K562 (cell line): ENCODE data around the gene SYMPK. TPM values are rescaled to one million over a fixed set of nuclear protein-coding genes. Genes with fewer than 3 reads are reported as not detected.

Source experiments
- ATAC-seq: fragments of 200-7000 bp; cut with Tn5 transposase; 3 replicates; pipeline ENCODE4 v1.9.1; 2020; ENCODE audit warnings: moderate library complexity
- BruUV-seq: library from RNA; stranded (reverse); fragments of 400-500 nt; replicated peaks from 2 replicates; lab custom pipeline; 2021; lab: Mats Ljungman, UMichigan
- CTCF ChIA-PET: fragments of 300-600 bp; formaldehyde crosslinking; extraction: SDS; loops from one replicate; lab custom pipeline; 2021; ENCODE audit warnings: low intra/inter-chr PET ratio; lab: Yijun Ruan, JAX
- POLR2A ChIA-PET: fragments of 300-600, 350-650 bp; sonication (Branson Sonifier 250); formaldehyde crosslinking; extraction: SDS; loops from one replicate; lab custom pipeline; 2021; ENCODE audit warnings: antibody characterized with exemption, inconsistent platforms; lab: Yijun Ruan, JAX
- DNase-seq, 4 experiments: peaks; one replicate each; pipeline versions ENCODE4 v3.0.0 to v3.0.0-alpha.2; 2011 to 2018; ENCODE audit warnings: low spot score in 3 of 4, mixed read lengths in 3 of 4; ENCODE audit errors: extremely low read depth in 1 of 4
- FAIRE-seq: peaks from 2 replicates; lab custom pipeline; 2011; peaks lifted over from hg19 to GRCh38; lab: Jason Lieb, UNC
- H2AFZ ChIP-seq: 2 replicates; pipeline ENCODE4 v1.6.0; 2011; ENCODE audit warnings: low read depth, low read length, control low read depth, inconsistent platforms
- H3K27ac ChIP-seq: fragments of 200-600 bp; 3 replicates; pipeline ENCODE4 v1.8.0; 2011; ENCODE audit warnings: low read depth, mild to moderate bottlenecking, control low read depth, inconsistent platforms, low read length, moderate library complexity, mixed read lengths; ENCODE audit errors: extremely low read depth
- H3K27me3 ChIP-seq, 2 experiments: fragments of 300-600 bp in 1 of 2; 2 replicates in 1 of 2; 3 replicates in 1 of 2; pipeline versions ENCODE4 v1.6.0 to v1.8.0; 2011; ENCODE audit warnings: inconsistent platforms in 2 of 2, low read length in 2 of 2, mild to moderate bottlenecking in 1 of 2, mixed read lengths in 1 of 2, moderate library complexity in 1 of 2; ENCODE audit not compliant: control insufficient read depth in 2 of 2, insufficient read depth in 2 of 2
- H3K36me3 ChIP-seq: fragments of 300-600 bp; 3 replicates; pipeline ENCODE4 v1.8.0; 2011; ENCODE audit warnings: mild to moderate bottlenecking, low read length, inconsistent platforms; ENCODE audit not compliant: control insufficient read depth, insufficient read depth
- H3K4me1 ChIP-seq, 2 experiments: fragments of 200-600 bp in 1 of 2; replicated peaks in 1 of 2; 2 replicates in 1 of 2; 3 replicates in 1 of 2; pipeline versions ENCODE4 v1.5.1 to v1.8.0; 2011; ENCODE audit warnings: inconsistent platforms in 2 of 2, low read length in 2 of 2, mild to moderate bottlenecking in 1 of 2, mixed read lengths in 1 of 2, moderate library complexity in 1 of 2; ENCODE audit not compliant: control insufficient read depth in 2 of 2, insufficient read depth in 2 of 2
- H3K4me2 ChIP-seq: 2 replicates; pipeline ENCODE4 v1.6.1; 2011; ENCODE audit warnings: low read length, control low read depth, inconsistent platforms, mixed read lengths; ENCODE audit not compliant: insufficient read depth
- H3K4me3 ChIP-seq: fragments of 200-600 bp; sonication (generic), shearing (Covaris generic); 2 replicates; pipeline ENCODE4 v1.5.1; 2016; ENCODE audit warnings: control low read depth, inconsistent platforms
- H3K79me2 ChIP-seq: fragments of 200-600 bp; 3 replicates; pipeline ENCODE4 v1.8.0; 2011; ENCODE audit warnings: low read length, inconsistent platforms; ENCODE audit not compliant: control insufficient read depth, insufficient read depth
- H3K9ac ChIP-seq, 2 experiments: 2 replicates each; pipeline versions ENCODE4 v1.6.0 to v1.6.1; 2011; ENCODE audit warnings: low read depth in 2 of 2, low read length in 2 of 2, control low read depth in 1 of 2, inconsistent platforms in 1 of 2, mild to moderate bottlenecking in 1 of 2, mixed read lengths in 1 of 2; ENCODE audit not compliant: insufficient read depth in 1 of 2
- H3K9me1 ChIP-seq: one replicate; pipeline ENCODE4 v1.6.0; 2011; ENCODE audit warnings: inconsistent platforms, mild to moderate bottlenecking, low read length, moderate library complexity; ENCODE audit not compliant: control insufficient read depth, insufficient read depth
- H3K9me3 ChIP-seq: replicated peaks from 2 replicates; pipeline ENCODE4 v1.5.1; 2011; ENCODE audit warnings: low read depth, low read length, inconsistent platforms; ENCODE audit not compliant: control insufficient read depth, insufficient read depth
- H4K20me1 ChIP-seq: replicated peaks from 2 replicates; pipeline ENCODE4 v1.6.1; 2011; ENCODE audit warnings: low read length, inconsistent platforms, mixed read lengths; ENCODE audit not compliant: control insufficient read depth, insufficient read depth
- CSDE1 ChIP-seq, 2 experiments: fragments of 450-650 bp; IDR thresholded peaks; 2 replicates each; pipeline ENCODE4 v1.6.1; 2016; ENCODE audit warnings: mild to moderate bottlenecking in 1 of 2
- DDX20 ChIP-seq: fragments of 450-650 bp; IDR thresholded peaks from 2 replicates; pipeline ENCODE4 v1.6.1; 2016; ENCODE audit warnings: missing genetic modification characterization, low read depth, mild to moderate bottlenecking, missing compliant biosample characterization, moderate library complexity
- DPF2 ChIP-seq: fragments of 450-650 bp; IDR thresholded peaks from 2 replicates; pipeline ENCODE4 v1.6.1; 2016
- KDM1A ChIP-seq, 2 experiments: fragments of 450-650 bp; IDR thresholded peaks; 2 replicates each; pipeline ENCODE4 v1.6.1; 2016; ENCODE audit warnings: mild to moderate bottlenecking in 2 of 2
- L3MBTL2 ChIP-seq: fragments of 450-650 bp; IDR thresholded peaks from 2 replicates; pipeline ENCODE4 v1.6.1; 2016; ENCODE audit warnings: mild to moderate bottlenecking, moderate library complexity
- LEF1 ChIP-seq: fragments of 450-650 bp; IDR thresholded peaks from 2 replicates; pipeline ENCODE4 v1.6.1; 2016; ENCODE audit warnings: mild to moderate bottlenecking
- NFATC3 ChIP-seq: fragments of 450-650 bp; IDR thresholded peaks from 2 replicates; pipeline ENCODE4 v1.6.1; 2017; ENCODE audit warnings: mild to moderate bottlenecking
- SMAD2 ChIP-seq: fragments of 150-350 bp; IDR thresholded peaks from 2 replicates; pipeline ENCODE4 v1.6.1; 2014; ENCODE audit warnings: low read depth, mild to moderate bottlenecking, low read length
- ZNF561 ChIP-seq: fragments of 450-650 bp; formaldehyde crosslinking; conservative IDR thresholded peaks from 2 replicates; pipeline ENCODE4 v1.4.0; 2020; ENCODE audit warnings: mild to moderate bottlenecking, moderate library complexity
- ZNF764 ChIP-seq: fragments of 250-450 bp; sonication (Bioruptor Pico); IDR thresholded peaks from 2 replicates; pipeline ENCODE4 v1.4.0; 2020; ENCODE audit warnings: low read depth, mild to moderate bottlenecking, moderate library complexity
- ZNF766 ChIP-seq: fragments of 200-800 bp; sonication (Bioruptor generic); conservative IDR thresholded peaks from 2 replicates; pipeline ENCODE4 v1.6.1; 2016; ENCODE audit warnings: missing genetic modification characterization, missing compliant biosample characterization
- WGBS: fragments of 100-300 bp; shearing (Covaris generic); methylation state at CpG from one replicate; pipeline ENCODE4 v1.1.6; 2016; ENCODE audit warnings: low coverage, mixed read lengths; ENCODE audit not compliant: insufficient coverage; ENCODE audit errors: missing lambda C conversion rate; 5-methylcytosine and 5-hydroxymethylcytosine counted together
- in situ Hi-C: fragments of 300-500 bp; cut with MboI; formaldehyde crosslinking; loops from 4 replicates; pipeline ENCODE4 v1.15.0; 2018; ENCODE audit warnings: inconsistent platforms, mixed read lengths
- intact Hi-C: fragments of 100-400 bp; cut with micrococcal nuclease; formaldehyde crosslinking; loops from 2 replicates; pipeline ENCODE4 v1.14.2; 2022
- polyA plus RNA-seq, 8 experiments: library from polyadenylated mRNA; depleted of rRNA in 4 of 8; stranded (reverse) in 5 of 8; unstranded in 3 of 8; fragments of >200 nt; fragmentation: Nextera tagmentation in 2 of 8; fragmentation: Illumina TruSeq in 1 of 8; extraction: Ambion mirVana in 2 of 8; extraction: Trizol in 1 of 8; gene quantifications; 2 replicates each; pipeline versions ENCODE4 v1.2.1 to v1.2.3, GENCODE V29; 2011 to 2014; ENCODE audit warnings: inconsistent platforms in 1 of 8, missing spikeins in 1 of 8
- total RNA-seq, 7 experiments: library from RNA; depleted of rRNA in 6 of 7; stranded (reverse); fragments of >200 nt in 6 of 7; fragmentation: Illumina TruSeq in 2 of 7; extraction: Trizol in 2 of 7; gene quantifications; 2 replicates each; pipeline versions ENCODE4 v1.2.1 to v1.2.3, GENCODE V29; 2011 to 2021; ENCODE audit warnings: low replicate concordance in 1 of 7
- TF ChIP-seq, protein P1 (sequence below): fragments of 450-650 bp; IDR thresholded peaks from 2 replicates; pipeline ENCODE4 v1.6.1; 2016
- TF ChIP-seq, protein P2 (sequence below): fragments of 250-450 bp; sonication (Bioruptor Pico); IDR thresholded peaks from 2 replicates; pipeline ENCODE4 v1.4.0; 2020

SYMPK gene
- total and polyA plus RNA-seq, 9 of the 15 experiments (the other 6 are each of a cell fraction or from before 2014, with no cell fraction given), result 0.73 to 95.5 (median 58.4) TPM

DNA sequence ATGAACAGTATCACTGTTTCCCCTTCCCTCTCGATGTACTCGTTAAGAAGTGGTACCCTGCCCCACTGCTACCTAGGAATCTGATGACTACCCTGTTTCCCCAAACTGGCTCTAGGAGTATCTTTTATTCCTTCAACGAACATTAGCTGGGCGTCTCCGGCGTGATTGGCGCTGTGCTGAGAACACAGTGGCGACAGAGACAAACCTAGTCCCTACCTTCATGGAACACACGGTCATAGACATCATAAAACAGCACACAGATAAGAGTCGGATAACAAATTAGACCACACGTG lies 730 bp downstream of the SYMPK start (continued):
- 0 out of 2 replicates have a peak, but pooled peaks have one; percentile 24 for TF ChIP-seq ZNF766 (CRISPR knock-in tag)
- no peak for TF ChIP-seq DDX20
- TF ChIP-seq NFATC3, result 0 out of 2 replicates have a peak, but pooled peaks have one; percentile 32
- no peak for TF ChIP-seq DPF2
- TF ChIP-seq, protein P1, sequence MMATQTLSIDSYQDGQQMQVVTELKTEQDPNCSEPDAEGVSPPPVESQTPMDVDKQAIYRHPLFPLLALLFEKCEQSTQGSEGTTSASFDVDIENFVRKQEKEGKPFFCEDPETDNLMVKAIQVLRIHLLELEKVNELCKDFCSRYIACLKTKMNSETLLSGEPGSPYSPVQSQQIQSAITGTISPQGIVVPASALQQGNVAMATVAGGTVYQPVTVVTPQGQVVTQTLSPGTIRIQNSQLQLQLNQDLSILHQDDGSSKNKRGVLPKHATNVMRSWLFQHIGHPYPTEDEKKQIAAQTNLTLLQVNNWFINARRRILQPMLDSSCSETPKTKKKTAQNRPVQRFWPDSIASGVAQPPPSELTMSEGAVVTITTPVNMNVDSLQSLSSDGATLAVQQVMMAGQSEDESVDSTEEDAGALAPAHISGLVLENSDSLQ, result peak; percentile 41; the same call in 1 of the 2 replicates
- no peak for TF ChIP-seq L3MBTL2
- TF ChIP-seq, protein P2, sequence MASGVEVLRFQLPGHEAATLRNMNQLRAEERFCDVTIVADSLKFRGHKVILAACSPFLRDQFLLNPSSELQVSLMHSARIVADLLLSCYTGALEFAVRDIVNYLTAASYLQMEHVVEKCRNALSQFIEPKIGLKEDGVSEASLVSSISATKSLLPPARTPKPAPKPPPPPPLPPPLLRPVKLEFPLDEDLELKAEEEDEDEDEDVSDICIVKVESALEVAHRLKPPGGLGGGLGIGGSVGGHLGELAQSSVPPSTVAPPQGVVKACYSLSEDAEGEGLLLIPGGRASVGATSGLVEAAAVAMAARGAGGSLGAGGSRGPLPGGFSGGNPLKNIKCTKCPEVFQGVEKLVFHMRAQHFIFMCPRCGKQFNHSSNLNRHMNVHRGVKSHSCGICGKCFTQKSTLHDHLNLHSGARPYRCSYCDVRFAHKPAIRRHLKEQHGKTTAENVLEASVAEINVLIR (CRISPR knock-in tag), result no peak
- no peak for TF ChIP-seq SMAD2

DNA sequence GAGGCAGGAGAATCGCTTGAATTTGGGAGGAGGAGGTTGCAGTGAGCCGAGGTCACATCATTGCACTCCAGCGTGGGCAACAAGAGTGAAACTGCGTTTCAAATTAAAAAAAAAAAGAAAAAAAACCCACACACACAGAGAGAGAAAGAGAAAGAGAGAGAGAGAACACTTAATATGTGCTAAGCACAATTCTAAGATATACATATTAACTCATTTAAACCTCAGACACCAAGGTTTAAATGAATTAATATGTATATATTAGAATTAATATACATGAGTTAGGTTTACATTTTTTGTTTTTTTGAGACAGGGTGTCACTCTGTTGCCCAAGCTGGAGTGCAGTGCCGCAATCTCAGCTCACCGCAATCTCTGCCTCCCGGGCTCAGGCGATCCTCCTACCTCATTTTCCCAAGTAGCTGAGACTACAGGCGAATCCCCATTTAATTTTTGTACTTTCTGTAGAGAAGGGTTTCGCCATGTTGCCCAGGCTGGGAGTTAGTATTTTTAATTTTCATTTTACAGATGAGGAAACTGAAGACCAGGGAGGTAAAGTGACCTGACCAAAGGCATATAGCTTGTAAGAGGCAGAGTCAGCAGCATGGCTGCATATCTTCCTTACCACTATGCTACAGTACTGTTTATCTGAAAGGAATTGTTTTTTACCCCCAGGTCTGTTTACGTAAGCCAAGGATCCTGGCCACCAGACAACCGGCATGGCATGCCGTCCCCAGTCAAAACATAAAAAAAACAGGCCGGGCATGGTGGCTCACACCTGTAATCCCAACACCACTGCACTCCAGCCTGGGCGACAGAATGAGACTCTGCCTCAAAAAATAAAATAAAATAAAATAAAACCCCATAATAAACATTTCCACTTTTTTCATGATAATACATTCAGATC lies 2.3 kb downstream of the SYMPK start:
- Histone ChIP-seq H3K4me1 (peaks cover 12 to 31% of the 10 kb centered on the region in 2 experiments), H3K4me3 (no peak overlapping the region), H3K9me1 (no peaks in the 10 kb centered on the region), H3K79me2 (peaks cover 69% of the 10 kb centered on the region), H3K27ac (no peak overlapping the region), H3K9ac (peak overlapping the region in 1 of 2 experiments; percentile 50; a peak in 1 of 4 replicates), H4K20me1 (no peaks in the 10 kb centered on the region), H3K9me3 (no peaks in the 10 kb centered on the region), H3K27me3 (no peaks in the 10 kb centered on the region), H3K4me2 (no peak overlapping the region), H3K36me3 (peaks cover 43% of the 10 kb centered on the region), H2AFZ (no peak overlapping the region)
- BruUV-seq, result no TSS peak
- intact Hi-C loops (no loop called here), in situ Hi-C loops (no loop called here)
- ChIA-PET CTCF (interaction anchor here (1.3 kb wide), 1 partner anchor 217 kb away, joined by 3 read pairs; no protein-coding TSS in a partner anchor), POLR2A (interaction anchor here (0.6 to 2.5 kb wide), 3 partner anchors 9 to 26 kb away, joined by 4 to 10 read pairs (median 4); no protein-coding TSS in a partner anchor)
- no peak for ATAC-seq
- TF ChIP-seq CSDE1 (IDR thresholded peaks at IDR 0.05) (no peak), ZNF764 (no peak), ZNF561 (CRISPR knock-in tag) (no peak), KDM1A (IDR thresholded peaks at IDR 0.05) (peak in 1 of 2 experiments; percentile 17; a peak in 1 of 4 replicates), LEF1 (no peak)
- WGBS, result 91% methylated on average over 15 of the region's 15 CpGs
- FAIRE-seq, result no peak
- no peak for DNase-seq
